GM18870 (cell line): ENCODE measurements around the gene DYRK3.

Experiments
- ATAC-seq: cut with Tn5 transposase; IDR thresholded peaks from one replicate; pipeline ENCODE4 v1.9.1; 2021; ENCODE audit warnings: moderate library complexity; ENCODE audit not compliant: unreplicated experiment

The DYRK3 gene

DNA sequence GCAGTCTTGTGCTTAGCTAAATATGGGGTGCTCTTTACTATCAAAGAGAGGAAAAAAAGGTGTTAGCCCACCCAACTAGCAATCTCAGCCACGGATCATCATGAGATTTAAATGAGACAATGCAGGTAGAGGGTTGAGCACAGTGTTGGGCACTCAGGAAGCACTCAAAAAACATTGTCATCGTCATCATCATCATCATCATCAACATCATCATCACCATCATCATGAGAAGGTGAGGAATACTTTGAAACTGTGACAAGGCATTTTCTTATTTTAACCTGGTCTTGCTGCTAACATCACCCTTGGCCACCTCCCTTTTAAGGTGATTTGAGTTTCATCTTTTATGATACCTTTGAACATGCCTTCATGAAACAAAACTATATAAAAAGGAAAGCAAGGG is 46.0 kb downstream of the DYRK3 start:
- no peak for ATAC-seq

DNA sequence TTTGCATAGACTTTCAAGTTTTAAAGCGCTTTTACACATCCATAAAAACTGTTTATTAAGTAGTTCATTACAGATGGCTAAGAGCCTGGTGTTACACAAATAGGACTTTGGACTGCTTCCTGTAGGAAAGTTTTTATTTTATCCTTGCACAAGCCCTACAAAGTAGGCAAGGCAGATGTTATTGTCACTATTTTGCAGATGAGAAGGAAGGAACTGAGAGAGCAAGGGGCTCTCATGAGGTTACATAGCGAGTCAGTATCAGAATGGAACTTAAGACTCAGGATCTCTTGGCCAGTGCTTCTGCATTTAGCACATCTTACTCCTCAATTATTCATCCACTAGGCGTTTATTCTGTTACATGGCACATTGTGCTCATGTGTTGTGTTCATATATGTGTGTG is 46.8 kb downstream of the DYRK3 start:
- no peak for ATAC-seq

DNA sequence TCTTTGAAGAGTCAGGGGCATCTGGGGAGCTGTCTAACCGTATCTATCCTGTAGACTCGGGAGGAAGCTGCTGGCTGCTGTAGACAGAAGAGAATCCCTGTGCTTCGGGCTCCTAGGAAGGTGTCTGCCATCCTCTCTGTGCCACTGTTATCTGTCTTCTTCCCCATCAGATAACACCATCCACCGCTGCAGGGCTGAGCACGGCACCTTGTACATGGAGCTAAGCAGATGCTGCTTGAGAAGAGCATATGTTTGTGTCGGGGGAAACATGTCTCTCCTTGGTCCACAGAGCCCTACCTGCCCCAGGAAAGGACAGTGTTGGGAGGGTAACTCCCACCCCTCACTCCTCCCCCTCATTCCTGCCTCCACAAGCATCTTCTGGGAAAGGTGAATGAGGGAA is 48.0 kb downstream of the DYRK3 start:
- ATAC-seq = no peak

DNA sequence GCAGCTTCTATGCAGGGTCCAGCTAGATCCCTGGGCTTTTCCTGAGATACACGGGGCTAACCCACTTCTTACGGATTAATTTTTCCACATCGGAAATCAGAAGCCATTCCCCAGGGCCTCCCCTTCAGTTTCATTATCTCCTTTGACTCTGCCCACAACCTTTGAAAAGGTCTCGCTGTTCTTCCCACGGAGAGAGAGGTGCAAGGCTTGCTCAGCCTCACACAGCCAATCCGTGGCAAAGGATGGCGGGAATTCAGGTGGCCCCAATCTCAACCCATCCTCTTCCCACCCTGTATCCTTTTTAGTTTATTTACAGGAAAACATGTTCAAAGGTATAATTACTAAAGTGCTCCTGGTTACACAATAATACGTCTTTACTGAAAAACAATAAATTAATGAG is 48.7 kb downstream of the DYRK3 start:
- no peak for ATAC-seq

DNA sequence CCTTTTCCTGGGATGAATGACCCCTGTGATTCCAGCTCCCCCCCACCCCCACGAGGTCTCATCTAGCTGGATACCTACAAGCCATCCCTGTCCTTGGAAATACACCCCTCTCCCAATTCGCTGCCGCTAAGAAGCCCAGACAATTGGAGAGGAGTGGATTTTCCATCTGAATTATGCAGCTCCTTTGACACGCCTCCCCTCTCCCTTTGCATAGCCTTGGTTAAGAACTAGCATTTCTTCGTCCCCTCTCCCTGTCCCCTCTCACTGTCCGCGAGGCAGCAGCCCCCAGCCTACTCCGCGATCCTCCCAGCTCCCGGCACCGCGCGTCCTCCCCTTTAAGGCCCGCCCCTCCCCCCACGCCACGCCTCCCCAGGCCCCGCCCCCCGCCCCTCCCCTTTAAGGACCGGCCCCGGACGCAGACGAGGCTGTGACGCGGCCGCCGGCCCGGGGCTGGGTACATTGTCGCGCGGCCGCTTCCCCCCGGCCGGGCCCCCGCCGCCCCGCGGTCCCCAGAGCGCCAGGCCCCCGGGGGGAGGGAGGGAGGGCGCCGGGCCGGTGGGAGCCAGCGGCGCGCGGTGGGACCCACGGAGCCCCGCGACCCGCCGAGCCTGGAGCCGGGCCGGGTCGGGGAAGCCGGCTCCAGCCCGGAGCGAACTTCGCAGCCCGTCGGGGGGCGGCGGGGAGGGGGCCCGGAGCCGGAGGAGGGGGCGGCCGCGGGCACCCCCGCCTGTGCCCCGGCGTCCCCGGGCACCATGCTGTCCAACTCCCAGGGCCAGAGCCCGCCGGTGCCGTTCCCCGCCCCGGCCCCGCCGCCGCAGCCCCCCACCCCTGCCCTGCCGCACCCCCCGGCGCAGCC is 49.4 kb downstream of the DYRK3 start, which contains the start of gene MAPKAPK2:
Gene MAPKAPK2, plus strand, starts transcription at position 428 of the 856 bp plus-strand sequence. Its CDS starts 325 bp downstream, at position 753.
- ATAC-seq = no peak

DNA sequence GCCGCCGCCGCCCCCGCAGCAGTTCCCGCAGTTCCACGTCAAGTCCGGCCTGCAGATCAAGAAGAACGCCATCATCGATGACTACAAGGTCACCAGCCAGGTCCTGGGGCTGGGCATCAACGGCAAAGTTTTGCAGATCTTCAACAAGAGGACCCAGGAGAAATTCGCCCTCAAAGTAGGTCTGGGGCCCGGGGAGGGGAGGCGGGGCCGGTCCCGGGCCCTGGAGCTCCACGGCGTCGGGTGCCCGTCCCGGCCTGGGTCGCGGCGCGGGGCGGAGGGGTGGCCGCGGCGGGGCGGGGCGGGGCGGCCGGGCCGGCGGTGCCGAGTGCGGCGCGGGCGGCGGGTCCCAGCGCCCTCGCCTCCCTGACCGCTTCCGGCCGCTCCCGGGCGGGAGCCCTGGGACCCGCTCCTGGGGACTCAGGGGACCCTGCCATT is 50.0 kb downstream of the DYRK3 start:
- ATAC-seq = no peak

DNA sequence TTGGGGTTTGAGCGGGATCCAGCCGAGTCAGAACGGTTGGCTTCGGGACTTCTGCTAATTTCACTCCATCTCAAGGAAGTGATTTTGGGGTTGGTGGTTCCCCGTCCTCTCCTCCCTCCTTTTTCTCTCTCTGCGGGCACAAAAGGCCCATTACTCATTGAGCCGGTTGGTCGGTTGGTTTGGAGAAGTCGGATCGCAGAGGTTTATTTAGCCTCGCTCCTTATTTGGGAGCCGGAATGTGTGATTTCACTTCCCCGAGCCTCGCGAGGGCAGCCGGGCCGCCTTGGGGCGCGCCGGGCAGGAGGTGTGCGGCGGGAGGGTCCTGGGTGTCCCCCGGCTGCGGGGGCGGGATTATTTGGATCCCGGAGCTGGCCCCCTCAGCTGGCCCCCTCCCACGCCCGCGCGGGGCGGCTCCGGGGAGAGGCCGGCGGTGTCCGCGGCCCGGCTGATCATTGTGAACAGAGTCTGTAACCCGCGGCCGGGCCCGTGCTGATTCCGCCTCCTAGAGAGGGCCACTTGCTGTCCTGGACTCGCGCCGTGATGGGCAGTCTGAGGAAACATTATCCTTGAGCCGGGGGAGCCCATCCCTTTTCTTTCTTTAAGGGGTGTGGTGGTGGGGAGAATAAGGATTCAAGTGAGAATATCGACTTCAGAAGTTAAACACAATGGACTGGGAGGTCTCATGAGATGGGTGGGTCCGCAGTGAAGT is 50.6 kb downstream of the DYRK3 start:
- ATAC-seq = no peak

DNA sequence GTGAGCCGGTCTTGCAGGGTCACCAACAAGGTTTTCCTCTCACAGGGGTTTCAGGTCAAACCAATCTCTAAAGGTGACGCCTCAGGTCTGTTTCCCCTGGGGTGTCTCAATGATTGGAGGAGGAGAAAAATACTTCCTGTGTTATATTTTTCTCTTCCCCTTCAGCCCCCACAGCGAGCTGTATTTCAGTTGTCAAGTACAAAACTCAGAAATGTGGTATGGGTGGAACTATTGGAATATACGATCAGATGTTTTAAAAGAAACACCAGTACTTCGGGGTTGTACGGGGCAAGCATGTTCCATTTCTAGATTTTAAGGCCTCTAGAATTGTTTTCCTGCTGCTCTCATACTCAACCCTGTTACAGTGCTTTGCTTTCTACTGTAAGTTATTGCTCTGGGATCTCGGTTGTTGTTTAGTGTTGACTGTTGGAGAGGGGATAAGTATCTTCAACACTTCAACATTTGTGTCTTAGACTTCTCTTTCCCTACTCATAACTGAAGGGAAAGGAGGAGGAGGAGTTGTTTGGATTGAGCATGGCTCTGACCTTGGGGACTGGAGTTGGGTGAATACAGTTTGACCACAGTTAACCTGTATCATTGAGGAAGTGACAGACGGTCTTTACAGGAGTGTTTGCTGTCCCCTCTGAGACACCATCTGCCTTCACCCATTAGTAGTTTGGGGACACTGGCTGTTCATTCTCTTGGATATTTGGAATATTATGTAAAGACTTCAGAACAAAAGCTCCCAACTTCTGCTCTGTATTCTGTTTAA is 51.3 kb downstream of the DYRK3 start:
- ATAC-seq = no peak

DNA sequence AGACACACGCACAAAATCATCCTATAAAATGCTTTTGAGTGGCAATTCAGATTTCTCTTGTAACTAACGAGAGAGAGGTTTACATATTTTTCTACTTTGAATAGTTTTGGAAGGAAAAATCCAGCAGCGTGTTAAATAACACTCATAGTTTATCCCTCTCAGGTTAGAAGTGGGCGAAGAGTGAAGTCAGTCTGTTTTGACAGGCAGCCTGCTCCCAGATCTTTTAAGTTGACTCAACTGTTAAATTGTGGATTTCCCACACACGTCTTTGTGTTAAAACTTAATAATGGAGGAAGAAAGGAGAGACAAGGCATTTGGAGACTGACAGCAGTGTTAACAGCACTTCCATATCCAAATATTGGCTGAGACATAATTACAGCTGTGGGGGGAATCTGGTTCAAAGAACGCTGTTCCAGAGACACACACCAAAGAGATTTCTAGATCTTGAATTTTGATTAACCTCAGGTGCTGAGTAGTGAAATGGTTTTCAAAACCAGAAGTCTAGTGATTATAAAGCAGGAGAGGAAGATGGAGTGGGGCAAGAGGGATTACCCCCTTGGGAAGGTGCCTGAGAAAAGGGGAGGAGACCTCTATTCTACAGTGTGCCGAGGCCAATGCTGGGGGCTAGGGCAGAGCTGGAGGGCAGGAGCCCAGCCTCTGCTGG is 52.0 kb downstream of the DYRK3 start:
- no peak for ATAC-seq

DNA sequence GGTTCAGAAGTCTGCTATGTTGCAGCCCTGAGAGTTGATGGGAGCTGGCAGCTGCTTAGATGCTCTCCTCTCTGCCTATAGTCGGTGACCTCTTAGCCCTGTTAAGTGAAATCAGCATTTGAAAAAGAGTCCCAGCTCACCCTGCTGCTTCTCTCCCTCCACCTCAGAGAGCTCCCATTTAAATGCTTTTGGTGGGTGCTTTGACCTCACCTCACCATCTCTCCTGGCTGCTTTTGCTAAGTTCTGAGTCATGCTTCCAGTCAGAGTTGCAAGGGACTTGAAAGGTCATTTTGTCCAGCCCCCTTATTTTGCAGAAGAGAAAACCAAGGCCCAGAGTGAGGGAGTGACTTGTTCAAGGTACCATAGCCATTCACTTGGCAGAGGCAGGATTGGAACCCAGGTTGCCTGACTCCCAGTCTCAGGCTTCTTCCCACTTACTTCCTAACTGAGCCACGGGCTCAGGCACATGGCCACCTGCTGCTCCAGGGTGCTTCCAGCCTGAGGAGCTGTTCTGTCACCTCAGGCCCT is 52.6 kb downstream of the DYRK3 start:
- ATAC-seq = no peak

DNA sequence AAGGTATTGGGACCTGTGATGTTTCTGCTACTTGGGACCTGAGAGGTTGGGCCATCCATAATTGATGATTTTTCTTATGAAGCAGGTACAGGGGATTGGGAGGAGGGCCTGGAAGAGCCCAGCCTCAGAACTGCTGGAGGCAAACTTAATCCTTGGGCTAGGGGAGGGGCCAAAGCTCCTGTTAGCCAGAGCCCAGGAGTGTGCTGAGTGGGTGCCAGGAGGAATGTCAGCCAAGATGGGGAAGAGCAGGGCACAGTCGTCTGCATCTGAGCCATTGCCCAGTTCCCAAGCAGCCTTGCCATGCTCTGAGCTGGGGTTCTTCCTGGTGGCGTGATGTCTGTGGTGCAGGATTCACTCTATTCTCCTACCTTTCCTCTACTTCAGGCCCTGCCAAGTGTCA is 55.2 kb downstream of the DYRK3 start:
- no peak for ATAC-seq

DNA sequence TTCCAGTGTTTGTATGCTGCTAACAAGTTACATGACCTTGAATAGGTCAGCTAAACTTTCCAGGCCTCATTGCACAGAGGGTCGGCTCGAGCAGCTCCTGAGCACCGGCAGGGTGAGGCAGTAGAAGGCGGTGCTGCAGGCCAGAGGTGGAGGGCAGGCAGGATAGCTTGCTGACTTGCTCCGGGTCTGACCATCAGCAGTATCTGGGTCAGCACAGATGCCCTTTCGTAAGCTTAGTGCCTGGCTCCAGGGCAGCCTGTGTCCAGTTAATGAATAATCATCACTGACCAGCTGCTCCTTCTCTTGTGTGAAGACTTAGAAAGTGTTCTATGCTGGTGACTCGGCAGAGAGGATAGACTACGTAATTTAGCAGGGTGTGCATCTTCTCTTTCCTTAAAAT is 56.3 kb downstream of the DYRK3 start:
- ATAC-seq = no peak

DNA sequence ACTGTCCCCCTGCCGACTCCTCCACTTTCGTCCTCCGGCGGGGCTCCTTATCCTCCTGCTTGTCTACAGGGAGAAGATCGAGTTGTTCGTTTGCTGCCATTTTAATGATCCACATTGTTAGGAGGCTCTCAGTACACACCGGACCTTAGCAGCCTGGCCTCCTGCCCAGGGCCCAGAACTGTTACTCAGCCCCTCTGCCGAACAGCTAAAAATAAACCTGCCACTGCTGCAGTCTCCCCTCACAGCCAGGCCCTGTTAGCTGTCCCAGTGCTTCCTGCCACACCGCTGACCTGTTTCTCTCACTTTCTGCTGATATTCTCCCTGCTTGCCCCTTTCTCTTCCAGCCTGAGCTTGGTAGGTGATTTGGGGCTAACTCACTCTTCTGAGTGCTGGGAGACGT is 57.7 kb downstream of the DYRK3 start:
- ATAC-seq = no peak

DNA sequence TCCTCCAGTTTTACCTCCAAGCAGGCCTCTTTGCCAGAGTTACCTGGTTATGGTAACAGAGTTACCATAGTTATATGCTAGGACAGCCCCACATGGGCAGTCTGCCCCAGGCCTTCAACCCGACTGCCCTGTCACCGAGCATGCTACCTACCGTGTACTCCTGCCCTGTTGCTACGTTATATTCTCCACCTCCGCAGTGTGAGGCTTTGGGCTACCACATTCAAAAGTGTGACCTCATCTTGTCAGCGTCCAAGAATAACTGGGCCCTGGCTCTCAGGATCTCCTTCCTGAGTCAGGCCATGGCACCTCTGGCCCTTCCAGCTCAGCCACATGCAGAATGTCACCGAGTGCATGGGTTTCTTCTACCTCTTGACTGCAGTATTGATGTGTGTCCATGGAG is 58.3 kb downstream of the DYRK3 start:
- ATAC-seq = no peak

DNA sequence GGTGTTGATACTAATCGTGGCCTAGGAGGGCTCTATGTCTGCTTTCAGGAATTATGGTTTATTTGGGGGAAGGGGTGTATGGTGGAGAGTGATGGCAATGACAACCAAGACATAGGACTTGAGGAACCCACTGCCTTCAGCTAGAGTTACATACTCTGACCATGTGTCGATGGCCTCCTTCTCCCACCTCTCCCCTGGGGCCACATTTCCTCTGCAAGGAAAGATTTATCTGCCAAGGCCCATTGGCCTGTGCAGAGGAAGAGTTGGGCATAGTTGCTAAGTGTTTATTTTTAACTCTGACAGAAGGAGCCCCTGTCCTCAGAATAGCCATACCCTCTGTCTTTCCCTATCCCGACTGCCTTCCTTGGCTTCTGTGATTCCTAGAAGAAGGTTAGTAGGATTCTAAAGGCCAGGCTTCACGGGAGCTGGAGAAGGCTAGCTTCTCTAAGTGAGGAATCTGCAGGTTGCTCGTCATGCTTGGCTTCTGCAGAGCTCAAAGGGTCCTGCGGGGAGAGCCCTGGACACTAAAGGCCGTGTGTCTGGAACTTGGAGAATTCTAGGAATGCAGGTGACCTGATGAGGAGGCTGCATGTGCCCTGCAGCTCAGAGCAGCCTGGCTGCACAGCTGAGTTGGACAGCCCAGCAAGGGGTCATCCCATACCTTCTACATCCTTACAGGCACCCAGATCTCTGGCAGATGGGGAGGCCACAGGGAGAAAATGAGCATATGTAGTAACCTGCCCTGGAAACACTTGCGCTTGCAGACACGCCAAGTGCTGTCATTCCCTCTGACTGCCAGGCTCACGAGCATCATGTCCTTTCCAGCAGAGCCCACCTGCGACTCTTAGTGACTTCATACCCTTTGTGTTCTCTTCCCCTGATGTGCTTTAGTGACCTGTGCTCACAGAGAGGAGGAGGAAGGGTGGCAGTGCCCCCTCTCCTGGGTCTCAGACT is 59.1 kb downstream of the DYRK3 start:
- ATAC-seq = no peak

DNA sequence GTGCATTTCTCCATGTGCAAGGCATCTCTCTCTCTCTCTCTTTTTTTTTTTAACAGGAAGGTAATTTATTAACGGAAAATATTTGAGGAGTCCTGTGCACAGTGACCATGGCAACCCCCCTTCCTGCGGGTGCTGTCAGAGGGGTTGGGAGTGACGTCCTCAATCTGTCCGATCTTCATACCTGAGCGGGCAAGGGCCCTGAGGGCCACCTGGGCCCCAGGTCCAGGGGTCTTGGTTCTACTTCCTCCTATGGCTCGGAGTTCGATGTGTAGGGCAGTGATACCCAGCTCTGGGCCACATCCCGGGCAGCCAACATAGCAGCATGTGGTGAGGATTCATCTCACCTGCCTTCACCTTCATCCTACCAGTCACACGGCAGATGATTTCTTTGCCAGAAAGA is 60.4 kb downstream of the DYRK3 start:
- no peak for ATAC-seq

DNA sequence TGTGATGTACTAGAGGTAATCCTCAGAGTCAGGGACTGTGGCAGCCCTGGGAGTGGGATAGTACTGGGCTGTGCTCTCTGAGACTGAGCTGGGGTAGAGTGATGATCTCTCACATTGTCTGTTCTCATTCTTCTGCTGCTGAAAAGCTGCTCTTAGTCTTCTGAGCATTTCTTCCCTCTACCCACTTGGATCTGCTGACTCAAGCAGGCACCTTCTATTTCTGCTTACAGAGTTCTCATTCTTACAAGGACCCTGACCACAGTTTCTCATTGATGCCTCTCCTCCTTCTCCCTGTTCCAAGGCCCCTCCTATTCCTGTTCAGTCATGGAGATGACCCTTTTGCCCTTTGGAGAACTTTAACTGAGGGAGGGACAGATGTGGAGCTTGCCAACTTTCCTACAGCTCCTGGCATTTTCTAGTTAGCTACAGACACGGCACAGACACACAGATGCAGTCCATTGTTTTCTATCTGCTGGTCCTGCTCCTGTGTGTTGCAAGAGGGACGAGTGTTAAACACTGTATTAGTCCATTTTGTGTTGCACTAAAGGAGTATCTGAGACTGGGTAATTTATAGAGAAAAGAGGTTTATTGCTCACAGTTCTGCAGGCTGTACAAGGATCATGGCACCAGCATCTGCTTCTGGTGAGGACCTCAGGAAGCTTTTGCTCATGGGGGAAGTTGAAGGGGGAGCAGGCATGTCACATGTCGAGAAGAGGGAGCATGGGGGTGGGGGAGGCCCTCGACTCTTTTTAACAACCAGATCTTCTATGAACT is 61.7 kb downstream of the DYRK3 start:
- ATAC-seq = no peak

DNA sequence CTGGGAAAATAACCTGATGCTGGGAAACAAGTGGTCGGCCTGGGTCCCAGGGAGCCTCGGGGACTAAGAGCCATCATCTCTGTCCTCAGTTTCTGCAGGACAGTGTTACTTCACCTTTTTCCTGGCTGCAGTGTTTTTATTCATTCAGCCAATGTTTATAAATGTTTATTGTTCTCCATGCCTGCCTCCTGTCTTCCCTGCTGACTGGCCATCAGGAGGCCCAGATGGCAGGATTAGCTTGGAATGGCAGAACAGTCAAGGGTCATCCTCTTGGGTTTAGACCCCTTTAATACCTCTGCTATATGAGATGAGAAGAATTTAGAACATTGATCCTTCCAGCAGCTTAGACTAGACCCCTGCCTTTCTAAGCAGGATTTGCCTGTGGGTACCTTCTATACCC is 62.7 kb downstream of the DYRK3 start:
- no peak for ATAC-seq
